Common myeloid progenitor, CD34-positive (primary cell): ENCODE measurements around the gene TAF1C.

ENCODE experiments used
- CTCF ChIA-PET: fragments of 350-600 bp; sonication (Branson Sonifier 250); formaldehyde crosslinking; loops from one replicate; lab custom pipeline; 2021; ENCODE audit warnings: antibody characterized with exemption; lab: Charles Lee
- POLR2A ChIA-PET: fragments of 350-600 bp; sonication (Branson Sonifier 250); formaldehyde crosslinking; loops from one replicate; lab custom pipeline; 2021; ENCODE audit warnings: antibody characterized with exemption; lab: Charles Lee
- DNase-seq, 3 donors: peaks; one replicate each; pipeline versions ENCODE4 v3.0.0 to v3.0.0-alpha.2; 2013
- H3K27ac ChIP-seq, 2 experiments: 1 replicate in 1 of 2; 2 replicates in 1 of 2; pipeline ENCODE4 v1.7.0; 2013; ENCODE audit warnings: inconsistent platforms in 2 of 2, low read length in 2 of 2, mild to moderate bottlenecking in 2 of 2, low read depth in 1 of 2, moderate library complexity in 1 of 2; ENCODE audit not compliant: severe bottlenecking in 2 of 2, insufficient read depth in 1 of 2, poor library complexity in 1 of 2
- H3K27me3 ChIP-seq, 5 experiments: replicated peaks in 2 of 5; 1 replicate in 3 of 5; 2 replicates in 2 of 5; pipeline versions ENCODE4 v1.6.1 to v1.7.0; 2013; ENCODE audit warnings: low read length in 4 of 5, mild to moderate bottlenecking in 2 of 5, moderate library complexity in 2 of 5, inconsistent platforms in 1 of 5; ENCODE audit not compliant: insufficient read depth in 5 of 5, control insufficient read depth in 4 of 5
- H3K36me3 ChIP-seq, 4 experiments: 1 replicate in 2 of 4; 2 replicates in 2 of 4; pipeline versions ENCODE4 v1.6.1 to v1.7.0; 2013; ENCODE audit warnings: low read length in 3 of 4, control low read depth in 1 of 4, mild to moderate bottlenecking in 1 of 4; ENCODE audit not compliant: control insufficient read depth in 4 of 4, insufficient read depth in 4 of 4
- H3K4me1 ChIP-seq, 4 experiments: 1 replicate in 3 of 4; 2 replicates in 1 of 4; pipeline versions ENCODE4 v1.6.1 to v1.7.1; 2013; ENCODE audit warnings: low read length in 3 of 4, mild to moderate bottlenecking in 3 of 4, control low read depth in 1 of 4, inconsistent platforms in 1 of 4, moderate library complexity in 1 of 4; ENCODE audit not compliant: control insufficient read depth in 4 of 4, insufficient read depth in 4 of 4; ENCODE audit errors: control extremely low read depth in 1 of 4
- H3K4me3 ChIP-seq, 7 experiments: 1 replicate in 4 of 7; 2 replicates in 3 of 7; pipeline versions ENCODE4 v1.5.1 to v1.7.0; 2013; ENCODE audit warnings: mild to moderate bottlenecking in 7 of 7, low read length in 6 of 7, moderate library complexity in 6 of 7, inconsistent platforms in 2 of 7, low read depth in 2 of 7, control low read depth in 1 of 7; ENCODE audit not compliant: insufficient read depth in 4 of 7, control insufficient read depth in 1 of 7; ENCODE audit errors: extremely low read depth in 1 of 7
- H3K9me3 ChIP-seq, 5 experiments: 1 replicate in 4 of 5; 2 replicates in 1 of 5; pipeline versions ENCODE4 v1.6.1 to v1.7.1; 2013; ENCODE audit warnings: low read length in 4 of 5, mild to moderate bottlenecking in 2 of 5, inconsistent platforms in 1 of 5, low read depth in 1 of 5, moderate library complexity in 1 of 5; ENCODE audit not compliant: control insufficient read depth in 4 of 5, insufficient read depth in 2 of 5; ENCODE audit errors: control extremely low read depth in 1 of 5
- WGBS: methylation state at CpG from one replicate; pipeline ENCODE4 v1.1.5; 2013; ENCODE audit not compliant: insufficient coverage; 5-methylcytosine and 5-hydroxymethylcytosine counted together

Gene TAF1C

DNA sequence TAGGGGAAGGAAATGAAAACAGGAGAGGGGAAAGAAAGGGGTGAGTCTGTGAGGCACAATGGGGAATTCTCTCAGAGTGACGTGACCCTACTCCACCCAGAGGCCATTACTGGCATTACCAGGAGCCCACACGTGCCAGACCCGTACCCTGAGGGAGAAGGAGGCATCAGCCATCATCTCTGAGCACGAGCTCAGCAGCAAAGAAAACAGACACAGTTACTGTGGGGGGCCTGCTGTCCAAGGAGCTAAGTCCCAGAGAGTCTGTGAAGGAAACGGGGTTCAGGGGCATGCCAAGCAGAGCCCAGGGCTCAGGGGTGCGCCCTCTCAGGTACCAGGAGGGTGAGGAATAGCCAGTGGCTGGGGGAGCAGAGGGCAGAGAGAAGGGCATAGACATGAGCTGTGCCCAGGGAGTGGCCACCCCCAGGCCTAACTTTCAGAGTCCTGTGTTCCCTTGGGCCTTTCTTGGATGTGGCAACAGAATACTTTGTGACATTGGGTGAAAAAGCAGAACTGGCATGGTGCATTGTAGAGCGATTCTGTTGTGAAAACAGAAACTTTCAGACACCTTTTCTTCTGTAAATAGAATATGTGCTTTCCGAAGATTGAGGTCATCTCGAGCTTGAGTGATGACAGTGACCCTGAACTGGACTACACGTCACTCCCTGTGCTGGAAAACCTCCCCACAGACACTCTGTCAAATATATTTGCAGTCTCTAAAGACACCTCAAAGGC lies 11.3 kb downstream of the TAF1C start:
- Histone ChIP-seq H3K36me3 (peaks cover 0 to 31% (median 20%) of the 10 kb centered on the region in 4 experiments), H3K4me1 (peaks cover 0 to 4% (median 1%) of the 10 kb centered on the region in 4 experiments), H3K9me3 (no peaks in the 10 kb centered on the region), H3K27ac (no peak overlapping the region), H3K4me3 (no peak overlapping the region), H3K27me3 (peaks cover 0 to 20% (median 10%) of the 10 kb centered on the region in 5 experiments)
- POLR2A ChIA-PET: no interaction called here
- peak; percentile 22 to 61 (median 58) for DNase-seq
- CTCF ChIA-PET: interaction anchor here (1.3 to 2.0 kb wide), 6 partner anchors 9 to 109 kb away, joined by 3 to 6 read pairs (median 4); no protein-coding TSS in a partner anchor
- WGBS: 37% methylated on average over 10 of the region's 10 CpGs

DNA sequence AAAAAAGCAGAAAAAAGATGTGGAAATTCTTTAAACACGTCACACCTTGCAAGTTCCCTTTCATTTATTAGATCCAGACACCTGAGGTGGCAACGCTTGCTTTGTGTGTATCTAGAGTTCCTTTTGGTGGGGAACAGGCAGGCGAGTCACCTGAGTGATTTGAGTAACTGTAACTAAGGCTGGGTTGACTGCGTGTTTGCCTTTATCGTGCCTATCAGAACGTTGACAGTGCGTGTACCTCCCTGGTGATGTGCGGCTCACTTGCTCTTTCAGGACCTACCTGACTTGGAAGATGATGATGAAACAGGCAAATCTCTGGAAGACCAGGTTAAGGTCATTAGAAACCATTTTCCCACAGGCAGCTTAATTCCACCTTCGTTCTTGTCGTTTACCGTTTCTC lies 12.5 kb downstream of the TAF1C start:
- DNase-seq: no peak
- no peak overlapping the region for H3K4me3 ChIP-seq
- peaks cover 0 to 27% (median 13%) of the 10 kb centered on the region in 5 experiments for H3K27me3 ChIP-seq
- WGBS: 87% methylated on average over 11 of the region's 11 CpGs
- H3K36me3 ChIP-seq: peaks cover 0 to 20% (median 12%) of the 10 kb centered on the region in 4 experiments
- ChIA-PET CTCF (interaction anchor here (0.9 to 1.5 kb wide), 3 partner anchors 87 to 108 kb away, joined by 3 read pairs; no protein-coding TSS in a partner anchor), POLR2A (no interaction called here)
- H3K9me3 ChIP-seq: no peaks in the 10 kb centered on the region
- H3K27ac ChIP-seq: no peak overlapping the region
- H3K4me1 ChIP-seq: peaks cover 0 to 4% (median 1%) of the 10 kb centered on the region in 4 experiments

DNA sequence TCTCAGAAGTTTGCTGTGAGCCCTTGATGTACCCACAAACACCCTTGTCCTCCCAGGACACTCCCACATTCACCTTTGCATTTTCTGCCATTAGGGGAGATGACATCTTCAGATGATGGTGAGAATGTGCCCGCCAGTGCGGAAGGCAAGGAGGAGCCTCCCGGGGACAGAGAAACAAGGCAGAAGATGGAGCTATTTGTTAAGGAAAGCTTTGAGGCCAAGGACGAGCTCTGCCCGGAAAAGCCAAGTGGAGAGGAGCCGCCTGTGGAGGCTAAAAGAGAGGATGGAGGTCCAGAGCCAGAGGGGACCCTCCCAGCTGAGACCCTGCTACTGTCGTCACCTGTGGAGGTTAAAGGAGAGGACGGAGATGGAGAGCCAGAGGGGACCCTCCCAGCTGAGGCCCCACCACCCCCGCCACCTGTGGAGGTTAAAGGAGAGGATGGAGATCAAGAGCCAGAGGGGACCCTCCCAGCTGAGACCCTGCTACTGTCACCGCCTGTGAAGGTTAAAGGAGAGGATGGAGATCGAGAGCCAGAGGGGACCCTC lies 17.0 kb downstream of the TAF1C start:
- no peaks in the 10 kb centered on the region for H3K36me3 ChIP-seq
- 93% methylated on average over 11 of the region's 11 CpGs for WGBS
- CTCF ChIA-PET: interaction anchor here (1.7 kb wide), 1 partner anchor 17 kb away, joined by 7 read pairs; the partner anchor contains the start of gene TAF1C
- no peak overlapping the region for H3K27ac ChIP-seq
- no peak for DNase-seq
- POLR2A ChIA-PET: no interaction called here
- H3K27me3 ChIP-seq: peaks cover 0 to 43% (median 12%) of the 10 kb centered on the region in 5 experiments
- H3K9me3 ChIP-seq: no peaks in the 10 kb centered on the region
- no peaks in the 10 kb centered on the region for H3K4me1 ChIP-seq
- H3K4me3 ChIP-seq: no peak overlapping the region

DNA sequence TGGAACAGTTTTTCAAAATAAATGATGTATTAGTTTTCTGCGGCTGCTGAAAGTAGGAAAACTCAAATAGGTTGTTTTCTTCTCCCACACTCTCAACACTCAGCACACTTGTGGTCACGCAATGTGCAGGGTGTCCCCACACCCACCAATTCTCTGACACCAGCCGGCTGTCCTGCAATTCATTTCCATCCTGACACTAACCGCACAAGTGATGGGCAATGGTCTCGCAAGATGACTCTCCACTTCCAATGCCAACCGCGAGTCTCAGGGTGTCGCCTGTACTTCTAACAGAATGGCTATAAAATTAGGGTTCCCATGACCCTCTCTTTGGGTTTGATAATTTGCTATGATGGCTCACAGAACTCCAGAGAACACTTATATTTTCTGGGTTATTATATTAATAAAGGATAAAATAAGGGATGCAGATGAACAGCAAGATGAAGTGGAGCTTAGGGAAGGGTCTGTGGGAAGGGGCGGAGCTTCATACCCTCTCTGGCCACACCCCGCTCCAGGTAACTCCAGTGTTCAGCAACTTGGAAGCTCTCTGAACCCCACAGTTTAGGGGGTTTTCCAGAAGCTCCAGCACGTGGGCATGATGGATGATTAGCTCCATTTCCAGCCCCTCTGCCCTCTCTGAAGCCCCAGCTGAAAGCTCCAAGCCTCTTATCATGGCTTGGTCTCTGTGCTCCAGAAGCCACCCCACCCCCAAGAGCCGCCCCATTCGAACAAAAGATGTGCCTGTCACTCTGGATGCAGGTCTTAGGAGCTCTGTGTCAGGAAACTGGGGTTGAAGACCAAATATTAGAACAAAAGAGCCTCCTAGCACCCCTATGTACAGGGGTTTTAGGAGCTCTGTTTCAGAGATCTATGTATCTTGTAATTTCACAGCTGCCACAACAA lies 19.8 kb downstream of the TAF1C start:
- POLR2A ChIA-PET: no interaction called here
- peaks cover 4 to 41% (median 13%) of the 10 kb centered on the region in 5 experiments for H3K27me3 ChIP-seq
- WGBS: 88% methylated on average over 12 of the region's 13 CpGs

DNA sequence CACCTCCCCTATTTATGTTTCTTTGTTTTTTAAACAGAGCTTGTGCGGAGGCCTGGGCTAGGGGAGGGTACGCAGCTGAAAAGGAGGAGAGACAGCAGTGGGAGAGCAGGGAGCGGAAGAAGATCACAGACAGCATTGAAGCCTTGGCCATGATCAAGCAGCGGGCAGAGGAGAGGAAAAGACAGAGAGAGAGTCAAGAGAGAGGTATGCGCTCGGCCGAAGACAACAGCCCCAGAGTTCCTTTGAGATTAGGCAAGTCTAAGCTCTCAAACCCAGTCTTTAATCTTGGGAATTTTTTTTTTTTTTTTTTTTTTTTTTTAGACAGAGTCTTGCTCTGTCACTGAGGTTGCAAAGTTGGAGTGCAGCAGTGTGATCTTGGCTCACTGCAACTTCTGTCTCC lies 21.1 kb downstream of the TAF1C start:
- H3K27me3 ChIP-seq: peaks cover 4 to 49% (median 13%) of the 10 kb centered on the region in 5 experiments
- ChIA-PET CTCF (interaction anchor here (1.1 kb wide), 1 partner anchor 209 kb away, joined by 3 read pairs; no protein-coding TSS in a partner anchor), POLR2A (interaction anchor here (0.6 kb wide), 1 partner anchor 13 kb away, joined by 3 read pairs; no protein-coding TSS in a partner anchor)
- H3K27ac ChIP-seq: no peak overlapping the region
- no peaks in the 10 kb centered on the region for H3K4me1 ChIP-seq
- 89% methylated on average over 3 of the region's 7 CpGs for WGBS
- no peaks in the 10 kb centered on the region for H3K36me3 ChIP-seq
- DNase-seq: no peak
- H3K9me3 ChIP-seq: no peaks in the 10 kb centered on the region
- no peak overlapping the region for H3K4me3 ChIP-seq

More for the DNA sequence above, 19.8 kb downstream of the TAF1C start:
- CTCF ChIA-PET: interaction anchor here (1.1 to 1.3 kb wide), 3 partner anchors 11 to 211 kb away, joined by 3 to 6 read pairs (median 3); no protein-coding TSS in a partner anchor
- DNase-seq: no peak
- Histone ChIP-seq H3K4me1 (no peaks in the 10 kb centered on the region), H3K9me3 (no peaks in the 10 kb centered on the region), H3K27ac (no peak overlapping the region), H3K36me3 (no peaks in the 10 kb centered on the region), H3K4me3 (no peak overlapping the region)

DNA sequence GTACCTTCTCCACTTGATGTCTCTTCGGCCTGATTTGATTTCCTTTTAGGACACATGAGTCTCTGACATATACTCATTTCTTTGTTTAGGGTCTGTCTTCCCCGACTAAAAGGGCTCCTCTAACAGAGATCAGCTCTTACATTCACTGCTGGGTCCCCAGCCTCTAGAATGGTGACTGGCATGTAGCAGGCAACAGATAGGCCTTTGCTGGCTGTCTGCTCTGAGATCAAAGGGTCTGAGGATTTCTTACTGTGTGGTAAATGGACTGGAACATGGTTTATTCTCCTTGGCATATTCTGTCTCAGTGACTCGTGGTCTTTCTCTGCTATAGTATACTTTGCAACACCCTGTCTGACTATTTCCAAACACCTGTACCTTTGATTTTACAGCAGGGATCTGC lies 25.1 kb downstream of the TAF1C start:
- H3K4me1 ChIP-seq: no peaks in the 10 kb centered on the region
- H3K9me3 ChIP-seq: no peaks in the 10 kb centered on the region
- no peak for DNase-seq
- H3K4me3 ChIP-seq: no peak overlapping the region
- WGBS: 63% methylated on average over 3 of the region's 3 CpGs
- ChIA-PET POLR2A (interaction anchor here (0.8 kb wide), 1 partner anchor 10 kb away, joined by 3 read pairs; no protein-coding TSS in a partner anchor), CTCF (interaction anchor here (1.2 kb wide), 1 partner anchor 12 kb away, joined by 3 read pairs; no protein-coding TSS in a partner anchor)
- H3K27me3 ChIP-seq: peaks cover 4 to 67% (median 19%) of the 10 kb centered on the region in 5 experiments
- no peaks in the 10 kb centered on the region for H3K36me3 ChIP-seq
- no peak overlapping the region for H3K27ac ChIP-seq
